ENCODE measurements around the gene ZBTB16.

Gene ZBTB16

GRCh38 chr11:114076921-114077331 lies 17.4 kb downstream of the ZBTB16 start:
- DNase-seq (ENCODE audit: extremely low spot score): no peak
- CTCF ChIA-PET: no interaction called here
- no peak for TF ChIP-seq HDGF (IDR thresholded peaks at IDR 0.05; ENCODE audit: borderline replicate concordance)
- TF ChIP-seq ZNF384 (IDR thresholded peaks at IDR 0.05): no peak
- no peak for TF ChIP-seq FOXM1 (IDR thresholded peaks at IDR 0.05; ENCODE audit: borderline replicate concordance)
- no peak for TF ChIP-seq LEF1 (IDR thresholded peaks at IDR 0.05; ENCODE audit: borderline replicate concordance)
- TF ChIP-seq SUZ12 (IDR thresholded peaks at IDR 0.05): no peak
- TF ChIP-seq L3MBTL2 (conservative IDR thresholded peaks at IDR 0.05): no peak
- no peak for TF ChIP-seq FOXK2 (IDR thresholded peaks at IDR 0.05)

GRCh38 chr11:114077482-114078305 lies 18.2 kb downstream of the ZBTB16 start:
- no peak for TF ChIP-seq ELF4 (IDR thresholded peaks at IDR 0.05)
- TF ChIP-seq TARDBP (IDR thresholded peaks at IDR 0.05): no peak
- no peak for TF ChIP-seq PKNOX1 (IDR thresholded peaks at IDR 0.05)
- TF ChIP-seq L3MBTL2 (conservative IDR thresholded peaks at IDR 0.05): no peak
- TF ChIP-seq FOXK2 (IDR thresholded peaks at IDR 0.05): no peak
- no peak for TF ChIP-seq SP1 (IDR thresholded peaks at IDR 0.05)
- TF ChIP-seq LEF1 (IDR thresholded peaks at IDR 0.05; ENCODE audit: borderline replicate concordance): no peak
- no peak for TF ChIP-seq FOXA1 (IDR thresholded peaks at IDR 0.05)
- TF ChIP-seq SUZ12 (IDR thresholded peaks at IDR 0.05): no peak
- TF ChIP-seq FOXM1 (IDR thresholded peaks at IDR 0.05; ENCODE audit: borderline replicate concordance): no peak
- TF ChIP-seq ARNT (IDR thresholded peaks at IDR 0.05): no peak
- TF ChIP-seq NFRKB (IDR thresholded peaks at IDR 0.05): no peak
- no peak for TF ChIP-seq BHLHE40 (IDR thresholded peaks at IDR 0.05; ENCODE audit: borderline replicate concordance)
- no peak for TF ChIP-seq HDGF (IDR thresholded peaks at IDR 0.05; ENCODE audit: borderline replicate concordance)
- no peak for TF ChIP-seq CTBP1 (IDR thresholded peaks at IDR 0.05; ENCODE audit: borderline replicate concordance)
- TF ChIP-seq ZNF384 (IDR thresholded peaks at IDR 0.05): no peak
- ChIA-PET POLR2A (no interaction called here), CTCF (interaction anchor here (0.6 kb wide), 1 partner anchor 83 kb away, joined by 3 read pairs; no protein-coding TSS in a partner anchor)
- no peak for DNase-seq (ENCODE audit: extremely low spot score)

More at GRCh38 chr11:114076921-114077331, 17.4 kb downstream of the ZBTB16 start:
- POLR2A ChIA-PET: no interaction called here

GRCh38 chr11:114078423-114078822 lies 18.9 kb downstream of the ZBTB16 start:
- ChIA-PET POLR2A (interaction anchor here (1.1 kb wide), 1 partner anchor 122 kb away, joined by 3 read pairs; no protein-coding TSS in a partner anchor), CTCF (interaction anchor here (0.6 to 1.0 kb wide), 2 partner anchors 84 to 183 kb away, joined by 3 read pairs; no protein-coding TSS in a partner anchor)
- no peak for DNase-seq (ENCODE audit: extremely low spot score)
- TF ChIP-seq SP1 (IDR thresholded peaks at IDR 0.05) (no peak), TARDBP (IDR thresholded peaks at IDR 0.05) (no peak), LEF1 (IDR thresholded peaks at IDR 0.05; ENCODE audit: borderline replicate concordance) (no peak), ELF4 (IDR thresholded peaks at IDR 0.05) (no peak), FOXA1 (IDR thresholded peaks at IDR 0.05) (no peak), ARNT (IDR thresholded peaks at IDR 0.05) (no peak), PKNOX1 (IDR thresholded peaks at IDR 0.05) (no peak), FOXM1 (IDR thresholded peaks at IDR 0.05; ENCODE audit: borderline replicate concordance) (no peak), ZNF384 (IDR thresholded peaks at IDR 0.05) (no peak), HDGF (IDR thresholded peaks at IDR 0.05; ENCODE audit: borderline replicate concordance) (no peak), FOXK2 (IDR thresholded peaks at IDR 0.05) (no peak), BHLHE40 (IDR thresholded peaks at IDR 0.05; ENCODE audit: borderline replicate concordance) (no peak), SUZ12 (IDR thresholded peaks at IDR 0.05) (no peak), L3MBTL2 (conservative IDR thresholded peaks at IDR 0.05) (no peak), CTBP1 (IDR thresholded peaks at IDR 0.05; ENCODE audit: borderline replicate concordance) (no peak), NFRKB (IDR thresholded peaks at IDR 0.05) (no peak)

GRCh38 chr11:114079511-114080065 lies 20.1 kb downstream of the ZBTB16 start:
- no peak for DNase-seq (ENCODE audit: extremely low spot score)
- POLR2A ChIA-PET: no interaction called here
- CTCF ChIA-PET: no interaction called here
- no peak for TF ChIP-seq TARDBP (IDR thresholded peaks at IDR 0.05)
- no peak for TF ChIP-seq NFRKB (IDR thresholded peaks at IDR 0.05)
- no peak for TF ChIP-seq FOXM1 (IDR thresholded peaks at IDR 0.05; ENCODE audit: borderline replicate concordance)
- TF ChIP-seq ARNT (IDR thresholded peaks at IDR 0.05): no peak
- no peak for TF ChIP-seq SP1 (IDR thresholded peaks at IDR 0.05)
- no peak for TF ChIP-seq FOXK2 (IDR thresholded peaks at IDR 0.05)
- TF ChIP-seq LEF1 (IDR thresholded peaks at IDR 0.05; ENCODE audit: borderline replicate concordance): no peak
- TF ChIP-seq ELF4 (IDR thresholded peaks at IDR 0.05): no peak
- no peak for TF ChIP-seq BHLHE40 (IDR thresholded peaks at IDR 0.05; ENCODE audit: borderline replicate concordance)
- TF ChIP-seq PKNOX1 (IDR thresholded peaks at IDR 0.05): no peak
- TF ChIP-seq CTBP1 (IDR thresholded peaks at IDR 0.05; ENCODE audit: borderline replicate concordance): no peak

- ChIA-PET POLR2A (interaction anchor here (0.9 kb wide), 1 partner anchor 31 kb away, joined by 3 read pairs; no protein-coding TSS in a partner anchor), CTCF (no interaction called here)
- no peak for TF ChIP-seq SP1 (IDR thresholded peaks at IDR 0.05)
- TF ChIP-seq PKNOX1 (IDR thresholded peaks at IDR 0.05): no peak
- TF ChIP-seq ELF4 (IDR thresholded peaks at IDR 0.05): no peak
- no peak for TF ChIP-seq FOXA1 (IDR thresholded peaks at IDR 0.05)
- TF ChIP-seq TARDBP (IDR thresholded peaks at IDR 0.05): no peak
- TF ChIP-seq FOXM1 (IDR thresholded peaks at IDR 0.05; ENCODE audit: borderline replicate concordance): no peak
- TF ChIP-seq BHLHE40 (IDR thresholded peaks at IDR 0.05; ENCODE audit: borderline replicate concordance): no peak
- no peak for TF ChIP-seq NFRKB (IDR thresholded peaks at IDR 0.05)
- TF ChIP-seq FOXK2 (IDR thresholded peaks at IDR 0.05): no peak
- no peak for TF ChIP-seq ZNF384 (IDR thresholded peaks at IDR 0.05)
- no peak for TF ChIP-seq LEF1 (IDR thresholded peaks at IDR 0.05; ENCODE audit: borderline replicate concordance)
- TF ChIP-seq ARNT (IDR thresholded peaks at IDR 0.05): no peak
- TF ChIP-seq L3MBTL2 (conservative IDR thresholded peaks at IDR 0.05): no peak
- no peak for TF ChIP-seq CTBP1 (IDR thresholded peaks at IDR 0.05; ENCODE audit: borderline replicate concordance)
- TF ChIP-seq SUZ12 (IDR thresholded peaks at IDR 0.05): no peak
- DNase-seq (ENCODE audit: extremely low spot score): no peak
These were observed 20.7 kb downstream of the ZBTB16 start for GRCh38 chr11:114080219-114080618.

All from HEK293T (cell line).